Activated naive CD8-positive, alpha-beta T cell treated with anti-CD3 and anti-CD28 coated beads, Interleukin-2, amount 10 ng/mL, durations not matched to agents 7 days and 5 days (primary cell): Measurements from ENCODE around the gene CDC42SE2. TPM values are rescaled to one million over a fixed set of nuclear protein-coding genes. Genes with fewer than 3 reads are reported as not detected.
"Not testable (repeated sequence)": the region's sequence is repeated elsewhere in the genome, so short reads cannot be mapped to it uniquely, and the experiment has no call there.

Experiments
- ATAC-seq: fragments of 150-1000 bp; cut with Tn5 transposase; one replicate; pipeline ENCODE4 v1.10.0; 2021; ENCODE audit warnings: low read depth, moderate library complexity
- POLR2A ChIA-PET: fragments of 350-600 bp; sonication (Branson Sonifier 250); formaldehyde crosslinking; loops from one replicate; lab custom pipeline; 2021; ENCODE audit warnings: antibody characterized with exemption; lab: Charles Lee
- DNase-seq: peaks from one replicate; pipeline ENCODE4 v3.0.0; 2021
- H3K27ac Mint-ChIP-seq: one replicate; pipeline ENCODE4 v1.8.0; 2022; ENCODE audit warnings: mild to moderate bottlenecking, mixed read lengths
- H3K27me3 Mint-ChIP-seq: one replicate; pipeline ENCODE4 v1.8.0; 2022; ENCODE audit warnings: mild to moderate bottlenecking, moderate library complexity, mixed read lengths
- H3K36me3 Mint-ChIP-seq: one replicate; pipeline ENCODE4 v1.8.0; 2021; ENCODE audit warnings: mild to moderate bottlenecking, mixed read lengths
- H3K4me1 Mint-ChIP-seq: one replicate; pipeline ENCODE4 v1.8.0; 2021; ENCODE audit warnings: mixed read lengths
- H3K4me3 Mint-ChIP-seq: one replicate; pipeline ENCODE4 v1.8.0; 2022; ENCODE audit warnings: mild to moderate bottlenecking, moderate library complexity, mixed read lengths
- H3K9me3 Mint-ChIP-seq: one replicate; pipeline ENCODE4 v1.8.0; 2021; ENCODE audit warnings: mixed read lengths
- total RNA-seq, 2 experiments: library from RNA; stranded (reverse); gene quantifications; one replicate each; pipeline ENCODE4 v1.2.3, GENCODE V29; 2021

CDC42SE2 gene
- total RNA-seq, 2 experiments from 2014 or later, result 193 to 199 TPM

DNA sequence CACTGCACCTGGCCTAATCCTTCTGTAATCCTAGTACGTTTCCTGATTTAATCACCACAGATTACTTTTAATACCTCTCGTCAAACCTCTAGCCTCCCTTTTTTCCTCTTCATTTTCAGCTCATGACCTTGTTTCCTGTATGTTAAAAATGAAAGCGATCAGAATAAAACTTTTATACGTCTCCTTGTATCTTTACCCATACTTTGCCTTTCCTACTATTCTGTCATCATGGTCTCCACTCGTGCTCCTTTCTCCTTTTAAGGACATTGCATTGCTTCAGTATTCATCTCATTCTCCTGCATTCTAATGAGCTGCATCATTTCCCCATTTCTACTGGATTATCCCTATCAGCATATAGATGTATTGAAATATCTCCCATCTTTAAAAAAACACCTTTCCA lies 8.5 kb downstream of the CDC42SE2 start:
- no peak for DNase-seq

DNA sequence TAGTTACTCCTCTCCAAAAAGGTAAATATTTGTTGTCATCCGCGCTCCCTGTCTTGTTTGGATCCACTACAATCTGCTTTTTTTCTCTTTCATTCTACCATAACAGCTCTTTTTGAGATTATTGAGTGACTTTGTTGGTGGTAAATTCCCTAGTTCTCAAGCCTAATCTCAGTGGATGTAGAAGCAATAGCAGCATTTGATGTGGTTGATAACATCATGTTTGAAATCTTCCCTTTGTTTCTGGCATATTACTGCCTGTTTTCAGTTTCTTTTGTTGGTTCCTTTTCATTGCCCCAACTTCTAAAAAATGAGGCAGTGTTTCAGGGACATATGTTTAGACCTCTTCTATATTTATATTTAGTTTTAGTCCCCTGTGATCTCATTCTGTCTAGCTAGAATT lies 8.9 kb downstream of the CDC42SE2 start:
- POLR2A ChIA-PET, result interaction anchor here (0.7 to 7.1 kb wide), 8 partner anchors 8 to 109 kb away, joined by 3 to 116 read pairs (median 4); partner anchors contain the start of gene CDC42SE2
- Mint-ChIP-seq H3K4me1 (peaks cover 59% of the 10 kb centered on the region), H3K9me3 (no peaks in the 10 kb centered on the region), H3K27me3 (no peaks in the 10 kb centered on the region), H3K27ac (peak overlapping the region; percentile 91), H3K4me3 (peak overlapping the region; percentile 82), H3K36me3 (peaks cover 22% of the 10 kb centered on the region)
- DNase-seq (no peak), ATAC-seq (peak; percentile 20)

More for the DNA sequence above, 8.5 kb downstream of the CDC42SE2 start:
- Mint-ChIP-seq H3K27ac (peak overlapping the region; percentile 91), H3K27me3 (no peaks in the 10 kb centered on the region), H3K36me3 (peaks cover 23% of the 10 kb centered on the region), H3K9me3 (no peaks in the 10 kb centered on the region), H3K4me3 (peak overlapping the region; percentile 82), H3K4me1 (peaks cover 56% of the 10 kb centered on the region)
- ATAC-seq, result no peak
- POLR2A ChIA-PET, result interaction anchor here (0.9 to 7.1 kb wide), 7 partner anchors 7 to 110 kb away, joined by 4 to 116 read pairs (median 5); partner anchors contain the start of gene CDC42SE2

GRCh38 chr5:131274326-131275063 lies 10.6 kb downstream of the CDC42SE2 start:
- DNase-seq (no peak), ATAC-seq (peak; percentile 15)
- Mint-ChIP-seq H3K27ac (peak overlapping the region; percentile 86), H3K27me3 (no peaks in the 10 kb centered on the region), H3K4me3 (peak overlapping the region; percentile 79), H3K36me3 (peaks cover 26% of the 10 kb centered on the region), H3K9me3 (no peaks in the 10 kb centered on the region), H3K4me1 (peaks cover 66% of the 10 kb centered on the region)
- POLR2A ChIA-PET, result interaction anchor here (0.6 to 7.1 kb wide), 8 partner anchors 9 to 628 kb away, joined by 3 to 116 read pairs (median 4); partner anchors contain the start of genes CDC42SE2 and HINT1

- Mint-ChIP-seq H3K9me3 (no peaks in the 10 kb centered on the region), H3K4me3 (peak overlapping the region; percentile 79), H3K4me1 (peaks cover 69% of the 10 kb centered on the region), H3K36me3 (peaks cover 33% of the 10 kb centered on the region), H3K27me3 (no peaks in the 10 kb centered on the region), H3K27ac (peak overlapping the region; percentile 86)
- no peak for DNase-seq
- POLR2A ChIA-PET, result interaction anchor here (1.0 to 7.1 kb wide), 4 partner anchors 9 to 20 kb away, joined by 3 to 116 read pairs (median 8); partner anchors contain the start of gene CDC42SE2
- ATAC-seq, result no peak
Observed at GRCh38 chr5:131276072-131276471, 12.2 kb downstream of the CDC42SE2 start.

DNA sequence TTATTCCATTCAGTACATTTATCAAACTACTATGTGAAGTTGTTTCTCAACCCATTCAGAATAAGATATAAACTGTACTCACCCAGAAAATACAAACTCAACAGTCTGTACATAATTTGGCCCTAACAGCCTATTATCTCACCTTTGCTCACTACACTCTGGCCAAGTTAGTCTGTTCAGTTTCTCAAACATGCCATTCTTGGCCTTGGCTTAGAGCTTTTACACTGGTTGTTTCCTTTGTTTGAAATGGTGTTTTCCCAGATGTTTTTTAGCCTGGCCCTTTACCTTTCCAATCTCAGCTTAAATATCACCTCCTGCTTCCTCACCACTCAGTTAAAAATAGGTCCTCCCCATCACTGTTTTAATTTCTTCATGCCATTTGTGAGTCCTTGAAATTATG lies 13.6 kb downstream of the CDC42SE2 start:
- Mint-ChIP-seq H3K27me3 (no peaks in the 10 kb centered on the region), H3K4me1 (peaks cover 68% of the 10 kb centered on the region), H3K36me3 (peaks cover 28% of the 10 kb centered on the region), H3K4me3 (peak overlapping the region; percentile 52), H3K9me3 (no peaks in the 10 kb centered on the region), H3K27ac (peak overlapping the region; percentile 82)
- DNase-seq, result no peak
- POLR2A ChIA-PET, result interaction anchor here (2.5 to 7.1 kb wide), 2 partner anchors 8 to 12 kb away, joined by 11 to 116 read pairs; partner anchors contain the start of gene CDC42SE2
- no peak for ATAC-seq

DNA sequence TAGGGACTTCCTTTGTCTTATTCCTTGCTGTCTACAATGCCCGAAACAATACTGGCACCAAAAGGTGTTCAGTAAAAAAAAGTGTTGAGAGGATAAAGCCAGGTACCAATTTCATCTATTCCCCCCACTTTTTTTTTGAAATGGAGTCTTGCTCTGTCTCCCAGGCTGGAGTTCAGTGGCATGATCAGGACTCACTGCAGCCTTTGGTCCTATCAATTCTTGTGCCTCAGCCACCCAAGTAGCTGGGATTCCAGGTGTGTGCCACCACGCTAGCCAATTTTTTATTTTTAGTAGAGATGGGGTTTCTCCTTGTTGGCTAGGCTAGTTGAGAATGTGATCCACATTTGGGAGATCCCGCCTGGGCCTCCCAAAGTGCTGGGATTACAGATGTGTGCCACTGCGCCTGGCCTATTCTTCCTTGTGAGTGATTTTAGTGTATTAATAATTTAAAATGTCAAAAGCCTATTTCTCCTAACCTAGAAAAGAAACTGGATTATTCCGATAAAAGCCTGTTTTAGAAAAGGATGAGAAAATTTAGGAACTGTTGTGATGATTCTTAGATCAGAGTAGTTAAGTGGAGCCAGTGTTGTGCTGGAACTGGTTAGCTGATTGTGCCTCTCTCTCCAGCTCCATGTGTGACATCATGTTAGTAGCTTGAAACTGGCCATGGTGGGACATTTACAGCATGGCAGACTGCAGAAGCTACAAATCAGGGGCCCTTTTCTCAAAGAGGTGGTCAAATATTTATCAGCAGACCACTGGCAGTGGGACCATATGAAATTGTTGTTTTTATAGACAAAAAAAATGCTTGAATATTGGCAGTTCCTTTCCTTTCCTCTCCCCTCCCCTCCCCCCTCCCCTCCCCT lies 14.3 kb downstream of the CDC42SE2 start:
- Mint-ChIP-seq H3K36me3 (peaks cover 28% of the 10 kb centered on the region), H3K4me1 (peaks cover 68% of the 10 kb centered on the region), H3K27ac (peak overlapping the region; percentile 82), H3K27me3 (no peaks in the 10 kb centered on the region), H3K4me3 (peak overlapping the region; percentile 52), H3K9me3 (no peaks in the 10 kb centered on the region)
- POLR2A ChIA-PET, result interaction anchor here (0.6 to 7.1 kb wide), 4 partner anchors 12 to 208 kb away, joined by 3 to 116 read pairs (median 3); partner anchors contain the start of gene CDC42SE2
- no peak for DNase-seq
- peak; percentile 20 for ATAC-seq

DNA sequence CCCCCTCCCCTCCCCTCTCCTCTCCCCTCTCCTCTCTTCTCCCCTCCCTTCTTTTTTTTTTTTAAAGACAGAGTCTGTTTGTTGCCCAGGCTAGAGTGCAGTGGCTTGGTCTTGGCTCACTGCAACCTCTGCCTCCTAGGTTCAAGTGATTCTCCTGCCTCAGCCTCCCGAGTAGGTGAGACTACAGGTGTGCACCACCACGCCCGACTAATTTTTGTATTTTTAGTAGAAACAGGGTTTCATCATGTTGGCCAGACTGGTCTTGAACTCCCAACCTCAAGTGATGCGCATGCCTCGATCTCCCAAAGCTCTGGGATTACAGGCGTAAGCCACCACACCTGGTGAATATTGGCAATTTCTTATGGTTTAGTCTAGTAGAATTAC lies 14.9 kb downstream of the CDC42SE2 start:
- POLR2A ChIA-PET, result interaction anchor here (1.0 to 7.1 kb wide), 3 partner anchors 11 to 16 kb away, joined by 3 to 116 read pairs (median 3); partner anchors contain the start of gene CDC42SE2

DNA sequence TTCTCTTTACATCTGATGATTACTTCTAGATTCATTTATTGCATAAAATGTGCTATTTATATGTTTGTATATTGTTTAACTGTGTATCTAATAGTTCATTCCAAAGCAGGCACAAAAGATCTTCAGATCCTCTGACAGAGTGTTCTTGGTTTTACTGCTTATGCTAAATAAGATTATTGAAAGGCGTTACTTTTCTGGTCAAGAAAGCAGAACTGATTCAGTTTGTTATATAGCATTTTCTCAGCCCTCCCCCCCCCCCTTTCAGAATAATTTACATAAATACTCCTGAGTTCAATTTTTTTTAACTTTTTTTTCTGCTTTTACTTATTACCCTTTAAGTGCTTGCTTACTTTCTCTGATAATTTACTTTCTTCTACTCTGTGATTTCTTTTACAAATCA lies 15.4 kb downstream of the CDC42SE2 start:
- POLR2A ChIA-PET, result interaction anchor here (0.6 to 1.0 kb wide), 2 partner anchors 10 to 11 kb away, joined by 3 to 5 read pairs; no protein-coding TSS in a partner anchor
- H3K27me3 Mint-ChIP-seq, result no peaks in the 10 kb centered on the region
- H3K9me3 Mint-ChIP-seq, result no peaks in the 10 kb centered on the region

More for the DNA sequence above, 14.9 kb downstream of the CDC42SE2 start:
- Mint-ChIP-seq H3K4me3 (peak overlapping the region; percentile 57), H3K36me3 (peaks cover 33% of the 10 kb centered on the region), H3K27ac (peak overlapping the region; percentile 84), H3K4me1 (peaks cover 73% of the 10 kb centered on the region)
- ATAC-seq, DNase-seq, H3K9me3 Mint-ChIP-seq, H3K27me3 Mint-ChIP-seq: not testable (repeated sequence)

DNA sequence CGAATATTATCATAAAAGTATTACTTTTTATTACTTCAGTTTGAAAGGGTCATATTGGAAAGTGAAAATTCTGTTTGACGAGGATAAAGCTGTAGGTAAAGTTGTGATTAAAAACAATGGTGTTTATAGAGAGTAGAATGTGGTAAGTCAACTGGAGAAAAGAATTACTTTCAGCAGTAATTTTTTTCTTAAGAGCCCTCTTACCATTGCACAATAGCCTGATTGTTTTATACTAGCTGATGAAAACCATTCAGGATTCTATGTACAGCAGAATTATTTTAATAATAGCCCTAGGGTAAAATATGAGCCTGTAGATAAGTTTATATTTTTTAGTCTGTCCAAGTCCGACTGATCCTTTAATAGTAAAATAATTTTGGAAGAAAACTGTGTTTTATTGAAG lies 16.6 kb downstream of the CDC42SE2 start:
- POLR2A ChIA-PET, result interaction anchor here (0.6 to 2.5 kb wide), 18 partner anchors 8 to 135 kb away, joined by 3 to 39 read pairs (median 4); partner anchors contain the start of gene CDC42SE2
- Mint-ChIP-seq H3K27ac (peak overlapping the region; percentile 90), H3K36me3 (peaks cover 34% of the 10 kb centered on the region), H3K9me3 (no peaks in the 10 kb centered on the region), H3K4me1 (peaks cover 73% of the 10 kb centered on the region), H3K27me3 (no peaks in the 10 kb centered on the region), H3K4me3 (peak overlapping the region; percentile 80)
- DNase-seq, result no peak
- no peak for ATAC-seq

More for the DNA sequence above, 15.4 kb downstream of the CDC42SE2 start:
- peak overlapping the region; percentile 80 for H3K4me3 Mint-ChIP-seq
- ATAC-seq (no peak), DNase-seq (no peak)
- H3K4me1 Mint-ChIP-seq, result peaks cover 72% of the 10 kb centered on the region
- H3K36me3 Mint-ChIP-seq, result peaks cover 31% of the 10 kb centered on the region
- peak overlapping the region; percentile 90 for H3K27ac Mint-ChIP-seq

GRCh38 chr5:131281133-131281867 lies 17.4 kb downstream of the CDC42SE2 start:
- Mint-ChIP-seq H3K9me3 (no peaks in the 10 kb centered on the region), H3K36me3 (peaks cover 34% of the 10 kb centered on the region), H3K4me1 (peaks cover 73% of the 10 kb centered on the region), H3K27me3 (no peaks in the 10 kb centered on the region), H3K4me3 (peak overlapping the region; percentile 80), H3K27ac (peak overlapping the region; percentile 90)
- POLR2A ChIA-PET, result interaction anchor here (0.6 to 2.5 kb wide), 19 partner anchors 8 to 135 kb away, joined by 3 to 39 read pairs (median 4); partner anchors contain the start of gene CDC42SE2
- ATAC-seq (peak; percentile 78), DNase-seq (no peak)

DNA sequence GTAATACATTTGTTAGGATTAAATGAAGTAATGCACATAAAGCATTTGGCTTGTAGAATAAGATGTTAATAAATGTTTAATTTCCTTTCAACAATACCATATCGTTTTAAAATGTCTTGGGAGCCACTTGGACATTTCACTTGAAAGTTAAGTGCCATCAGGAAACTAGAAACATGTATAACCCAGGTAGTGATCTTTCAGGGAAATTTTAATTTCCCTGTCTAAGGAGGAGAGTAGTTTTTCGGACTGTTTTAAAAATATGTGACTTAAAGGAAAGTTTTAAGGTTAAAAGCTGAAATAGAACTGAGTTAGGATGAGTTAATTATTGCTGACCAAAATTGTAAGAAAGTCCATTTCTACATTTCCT lies 18.0 kb downstream of the CDC42SE2 start:
- H3K27ac Mint-ChIP-seq, result peak overlapping the region; percentile 90
- no peaks in the 10 kb centered on the region for H3K9me3 Mint-ChIP-seq
- H3K4me1 Mint-ChIP-seq, result peaks cover 75% of the 10 kb centered on the region
- ATAC-seq, result no peak
- H3K36me3 Mint-ChIP-seq, result peaks cover 35% of the 10 kb centered on the region
- DNase-seq, result no peak
- POLR2A ChIA-PET, result interaction anchor here (0.8 to 2.5 kb wide), 8 partner anchors 8 to 102 kb away, joined by 3 to 39 read pairs (median 6); partner anchors contain the start of gene CDC42SE2
- no peaks in the 10 kb centered on the region for H3K27me3 Mint-ChIP-seq
- H3K4me3 Mint-ChIP-seq, result peak overlapping the region; percentile 80

GRCh38 chr5:131282235-131282634 lies 18.4 kb downstream of the CDC42SE2 start:
- POLR2A ChIA-PET, result interaction anchor here (0.9 to 1.0 kb wide), 2 partner anchors 8 to 11 kb away, joined by 5 to 6 read pairs; no protein-coding TSS in a partner anchor
- no peaks in the 10 kb centered on the region for H3K27me3 Mint-ChIP-seq
- DNase-seq (no peak), ATAC-seq (no peak)
- no peaks in the 10 kb centered on the region for H3K9me3 Mint-ChIP-seq
- peak overlapping the region; percentile 80 for H3K4me3 Mint-ChIP-seq
- H3K27ac Mint-ChIP-seq, result peak overlapping the region; percentile 90
- H3K36me3 Mint-ChIP-seq, result peaks cover 35% of the 10 kb centered on the region
- H3K4me1 Mint-ChIP-seq, result peaks cover 73% of the 10 kb centered on the region
